ENCODE results near the gene PPP4C.

PPP4C gene

DNA sequence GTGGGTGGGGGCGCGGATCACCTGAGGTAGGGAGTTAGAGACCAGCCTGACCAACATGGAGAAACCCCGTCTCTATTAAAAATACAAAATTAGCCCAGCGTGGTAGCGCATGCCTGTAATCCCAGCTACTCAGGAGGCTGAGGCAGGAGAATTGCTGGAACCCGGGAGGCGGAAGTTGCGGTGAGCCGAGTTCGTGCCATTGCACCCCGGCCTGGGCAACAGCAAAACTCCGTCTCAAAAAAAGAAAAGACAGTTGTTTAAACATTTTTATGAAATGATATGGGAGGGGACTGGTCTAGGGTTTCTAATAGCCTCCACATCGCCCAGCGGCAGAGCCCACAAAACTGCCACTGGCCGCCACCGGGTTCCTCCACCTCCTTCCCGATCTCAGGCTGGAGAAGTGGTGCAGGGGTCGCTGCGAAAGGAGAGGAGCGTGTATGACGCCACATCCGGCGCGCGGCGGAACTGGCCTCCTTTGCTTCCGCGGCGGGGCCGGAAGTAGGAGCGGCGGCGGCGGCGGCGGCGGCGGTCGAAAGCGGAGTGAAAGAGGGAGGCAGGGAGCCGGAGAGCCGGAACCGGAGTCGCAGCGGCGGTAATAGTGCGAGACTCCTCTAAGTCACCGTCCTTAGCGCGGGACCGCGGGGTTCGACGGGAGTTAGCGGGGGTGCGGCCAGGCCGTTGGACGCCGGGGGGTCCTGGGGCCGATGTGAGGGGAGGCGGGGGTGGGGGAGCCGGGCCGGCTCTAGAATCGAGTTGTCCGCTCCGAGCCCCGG lies at the start of gene PPP4C:
Gene PPP4C (plus strand): TSS at position 492 of the 773 bp plus-strand sequence. CDS start 384 bp downstream, outside the sequence.
- Histone ChIP-seq H3K27me3 (ENCODE audit: low read depth, low read length) (no peaks in the 10 kb centered on the region), H3K4me1 (ENCODE audit: low read length) (peaks cover 16% of the 10 kb centered on the region), H4K20me1 (ENCODE audit: insufficient read depth, low read length) (peaks cover 11% of the 10 kb centered on the region), H3K79me2 (ENCODE audit: low read length) (peaks cover 42% of the 10 kb centered on the region), H3K4me3 (ENCODE audit: low read length) (peak within 1 kb of the TSS; percentile 83), H3K4me2 (ENCODE audit: low read length) (peak within 1 kb of the TSS; percentile 94), H3K27ac (ENCODE audit: low read length) (peak within 1 kb of the TSS; percentile 73), H3K9ac (ENCODE audit: low read length) (peak within 1 kb of the TSS; percentile 79), H3K9me3 (ENCODE audit: insufficient read depth, low read length) (no peaks in the 10 kb centered on the region), H3K36me3 (replicated peaks; ENCODE audit: low read depth, low read length) (peaks cover 40% of the 10 kb centered on the region), H2AFZ (ENCODE audit: low read depth, low read length) (no peak within 1 kb of the TSS)
- no peak for TF ChIP-seq EZH2phosphoT487 (IDR thresholded peaks at IDR 0.05; ENCODE audit: low read depth)
- TF ChIP-seq, protein P1, sequence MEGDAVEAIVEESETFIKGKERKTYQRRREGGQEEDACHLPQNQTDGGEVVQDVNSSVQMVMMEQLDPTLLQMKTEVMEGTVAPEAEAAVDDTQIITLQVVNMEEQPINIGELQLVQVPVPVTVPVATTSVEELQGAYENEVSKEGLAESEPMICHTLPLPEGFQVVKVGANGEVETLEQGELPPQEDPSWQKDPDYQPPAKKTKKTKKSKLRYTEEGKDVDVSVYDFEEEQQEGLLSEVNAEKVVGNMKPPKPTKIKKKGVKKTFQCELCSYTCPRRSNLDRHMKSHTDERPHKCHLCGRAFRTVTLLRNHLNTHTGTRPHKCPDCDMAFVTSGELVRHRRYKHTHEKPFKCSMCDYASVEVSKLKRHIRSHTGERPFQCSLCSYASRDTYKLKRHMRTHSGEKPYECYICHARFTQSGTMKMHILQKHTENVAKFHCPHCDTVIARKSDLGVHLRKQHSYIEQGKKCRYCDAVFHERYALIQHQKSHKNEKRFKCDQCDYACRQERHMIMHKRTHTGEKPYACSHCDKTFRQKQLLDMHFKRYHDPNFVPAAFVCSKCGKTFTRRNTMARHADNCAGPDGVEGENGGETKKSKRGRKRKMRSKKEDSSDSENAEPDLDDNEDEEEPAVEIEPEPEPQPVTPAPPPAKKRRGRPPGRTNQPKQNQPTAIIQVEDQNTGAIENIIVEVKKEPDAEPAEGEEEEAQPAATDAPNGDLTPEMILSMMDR (IDR thresholded peaks at IDR 0.05; ENCODE audit: low read depth, low read length), result no peak

- no peak overlapping the region for H3K4me2 ChIP-seq (ENCODE audit: low read length)
- no peaks in the 10 kb centered on the region for H3K79me2 ChIP-seq (ENCODE audit: low read length)
Measured at GRCh38 chr16:30026449-30026848, 49.3 kb upstream of the PPP4C start.

DNA sequence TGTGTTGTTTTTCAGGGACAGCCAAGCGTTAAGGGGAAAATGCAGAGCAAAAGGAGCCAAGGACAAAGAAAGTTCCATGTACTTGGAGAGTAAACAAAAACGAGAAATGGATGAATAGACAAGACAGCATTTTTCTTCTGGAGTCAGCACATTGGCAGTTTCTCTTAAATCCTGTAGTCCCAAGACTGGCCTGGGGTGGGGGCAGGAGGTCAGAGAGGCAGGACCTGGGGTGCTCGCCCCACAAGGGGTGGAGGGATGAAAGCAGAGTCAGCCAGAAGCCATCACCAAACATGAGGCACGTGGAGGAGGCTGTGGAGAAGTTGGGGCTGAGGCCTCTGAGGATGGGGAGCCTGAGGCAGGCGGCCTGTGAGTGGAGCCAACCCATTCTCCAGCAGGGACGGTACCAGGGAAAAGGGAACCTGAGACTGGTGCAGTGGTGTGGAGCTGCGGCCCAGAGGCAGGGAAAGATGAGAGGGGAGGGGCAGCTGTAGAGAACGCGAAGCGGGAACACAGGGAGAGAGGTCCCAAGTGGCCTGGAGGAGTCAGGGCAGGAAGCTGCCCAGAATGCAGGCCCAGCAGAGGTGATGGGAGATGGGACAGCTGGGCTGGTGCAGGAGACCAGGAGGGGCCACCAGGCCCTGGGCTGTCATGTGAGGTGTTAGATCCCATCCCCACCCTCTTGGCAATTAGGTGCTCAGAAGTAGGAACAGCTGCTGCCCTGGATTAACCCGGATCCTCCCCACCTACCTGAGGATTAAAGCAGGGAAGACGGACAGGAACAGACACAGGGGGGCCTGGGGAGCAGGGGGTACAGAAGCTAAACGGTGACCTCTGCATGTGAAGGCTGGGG lies 48.0 kb upstream of the PPP4C start:
- H3K27ac ChIP-seq (ENCODE audit: low read length), result no peak overlapping the region
- peaks cover 15% of the 10 kb centered on the region; the same call in 1 of the 2 replicates for H3K27me3 ChIP-seq (ENCODE audit: low read depth, low read length)
- H3K4me1 ChIP-seq (ENCODE audit: low read length), result peaks cover 4% of the 10 kb centered on the region; the same call in 1 of the 2 replicates
- H3K4me2 ChIP-seq (ENCODE audit: low read length), result no peak overlapping the region
- no peaks in the 10 kb centered on the region for H3K36me3 ChIP-seq (replicated peaks; ENCODE audit: low read depth, low read length)
- no peak overlapping the region for H3K9ac ChIP-seq (ENCODE audit: low read length)
- no peaks in the 10 kb centered on the region for H3K9me3 ChIP-seq (ENCODE audit: insufficient read depth, low read length)
- no peak overlapping the region for H3K4me3 ChIP-seq (ENCODE audit: low read length)
- H3K79me2 ChIP-seq (ENCODE audit: low read length), result no peaks in the 10 kb centered on the region
- H4K20me1 ChIP-seq (ENCODE audit: insufficient read depth, low read length), result no peaks in the 10 kb centered on the region
- TF ChIP-seq, protein P1 (IDR thresholded peaks at IDR 0.05; ENCODE audit: low read depth, low read length), result no peak
- H2AFZ ChIP-seq (ENCODE audit: low read depth, low read length), result no peak overlapping the region

More at GRCh38 chr16:30026449-30026848, 49.3 kb upstream of the PPP4C start:
- Histone ChIP-seq H3K27me3 (ENCODE audit: low read depth, low read length) (peaks cover 15% of the 10 kb centered on the region; the same call in 1 of the 2 replicates), H3K4me3 (ENCODE audit: low read length) (no peak overlapping the region), H4K20me1 (ENCODE audit: insufficient read depth, low read length) (no peaks in the 10 kb centered on the region), H3K9ac (ENCODE audit: low read length) (no peak overlapping the region), H3K36me3 (replicated peaks; ENCODE audit: low read depth, low read length) (no peaks in the 10 kb centered on the region), H3K4me1 (ENCODE audit: low read length) (peaks cover 4% of the 10 kb centered on the region; the same call in 1 of the 2 replicates), H3K27ac (ENCODE audit: low read length) (no peak overlapping the region), H2AFZ (ENCODE audit: low read depth, low read length) (no peak overlapping the region), H3K9me3 (ENCODE audit: insufficient read depth, low read length) (no peaks in the 10 kb centered on the region)
- TF ChIP-seq EZH2phosphoT487 (IDR thresholded peaks at IDR 0.05; ENCODE audit: low read depth), result no peak
- TF ChIP-seq, protein P1 (IDR thresholded peaks at IDR 0.05; ENCODE audit: low read depth, low read length), result no peak
